Fibroblast of skin of right quadriceps (primary cell): ENCODE data around the gene SLC38A8.

ENCODE experiments used
- DNase-seq: peaks from one replicate; pipeline ENCODE4 v3.0.0-alpha.2; 2013

SLC38A8 gene

DNA sequence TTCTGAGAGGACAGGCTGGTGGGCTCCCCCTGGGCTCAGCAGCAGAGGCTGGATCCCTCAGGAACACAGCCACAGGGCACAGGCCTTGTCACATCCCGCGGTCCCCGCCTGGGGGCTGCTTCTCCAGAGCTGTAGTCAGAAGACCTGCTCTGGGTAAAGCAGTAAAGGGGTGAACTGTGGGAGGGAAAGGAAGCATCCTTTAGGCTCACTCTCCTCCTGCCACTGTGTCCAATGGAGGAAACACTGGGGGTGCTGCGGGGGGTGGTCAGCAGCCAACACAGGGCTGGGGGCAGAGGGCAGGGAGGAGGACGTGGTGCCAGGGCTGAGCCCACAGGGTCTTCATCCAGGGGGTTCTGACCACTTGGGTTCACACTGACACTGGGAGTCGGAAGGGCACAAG is 5.0 kb upstream of the SLC38A8 start:
- no peak for DNase-seq

DNA sequence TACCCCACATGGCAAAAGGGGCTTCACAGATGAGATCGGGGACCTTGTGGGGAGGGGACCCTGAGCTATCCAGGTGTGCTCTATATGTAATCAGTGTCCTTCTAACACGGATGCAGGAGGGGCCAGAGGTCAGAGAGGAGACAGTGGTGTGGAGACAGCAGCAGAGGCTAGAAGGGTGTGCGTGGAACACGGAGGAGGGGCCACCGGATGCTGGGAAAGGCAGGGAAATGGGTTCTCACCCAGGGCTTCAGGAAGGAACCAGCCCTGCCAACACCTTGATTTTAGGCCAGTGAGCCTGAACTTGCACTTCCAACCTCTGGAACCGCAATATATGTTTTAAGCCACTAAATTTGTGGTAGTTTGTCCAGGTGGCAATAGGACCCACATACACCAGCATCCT is 4.6 kb upstream of the SLC38A8 start:
- no peak for DNase-seq

GRCh38 chr16:84045818-84046470 is 3.3 kb upstream of the SLC38A8 start:
- DNase-seq, result no peak

GRCh38 chr16:84045001-84045817 is 2.6 kb upstream of the SLC38A8 start:
- DNase-seq, result no peak

GRCh38 chr16:84044118-84044488 is 1.5 kb upstream of the SLC38A8 start:
- DNase-seq, result peak; percentile 7

DNA sequence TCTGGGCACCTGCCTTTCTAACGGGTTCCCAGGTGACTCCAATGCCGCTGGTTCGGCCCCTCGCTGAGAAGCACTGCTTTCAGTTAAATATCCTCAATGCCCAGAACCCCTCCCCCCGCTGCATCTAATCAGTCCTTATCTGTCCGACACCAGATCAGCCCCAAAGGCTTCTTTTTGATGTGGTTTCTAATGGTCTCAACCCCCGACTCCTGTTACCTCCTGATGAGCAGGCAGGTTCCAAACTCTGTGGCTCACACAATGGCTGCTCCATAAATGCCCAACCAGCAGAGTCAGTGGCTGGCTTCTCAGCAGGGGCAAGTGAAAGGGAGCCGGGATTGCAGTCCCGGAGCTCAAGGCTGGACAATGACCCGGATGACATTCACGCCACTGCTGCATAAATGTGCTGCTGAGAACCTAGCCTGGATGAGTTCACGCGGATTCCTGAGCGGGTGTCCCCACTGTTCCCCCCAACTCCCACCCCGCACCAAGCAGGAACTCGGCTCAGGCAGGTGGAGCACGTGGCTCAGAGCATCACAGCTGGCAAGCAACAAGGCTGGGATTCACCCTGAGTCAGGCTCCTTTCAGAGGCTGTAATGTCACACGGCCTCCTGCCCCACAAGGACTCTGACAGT is 1.0 kb upstream of the SLC38A8 start:
- DNase-seq, result no peak

GRCh38 chr16:84042879-84043485 is 387 bp upstream of the SLC38A8 start:
- no peak for DNase-seq

GRCh38 chr16:84041881-84042280 is 714 bp downstream of the SLC38A8 start:
- no peak for DNase-seq

- peak; percentile 18 for DNase-seq
These were observed 1.5 kb downstream of the SLC38A8 start for GRCh38 chr16:84040823-84041820.

DNA sequence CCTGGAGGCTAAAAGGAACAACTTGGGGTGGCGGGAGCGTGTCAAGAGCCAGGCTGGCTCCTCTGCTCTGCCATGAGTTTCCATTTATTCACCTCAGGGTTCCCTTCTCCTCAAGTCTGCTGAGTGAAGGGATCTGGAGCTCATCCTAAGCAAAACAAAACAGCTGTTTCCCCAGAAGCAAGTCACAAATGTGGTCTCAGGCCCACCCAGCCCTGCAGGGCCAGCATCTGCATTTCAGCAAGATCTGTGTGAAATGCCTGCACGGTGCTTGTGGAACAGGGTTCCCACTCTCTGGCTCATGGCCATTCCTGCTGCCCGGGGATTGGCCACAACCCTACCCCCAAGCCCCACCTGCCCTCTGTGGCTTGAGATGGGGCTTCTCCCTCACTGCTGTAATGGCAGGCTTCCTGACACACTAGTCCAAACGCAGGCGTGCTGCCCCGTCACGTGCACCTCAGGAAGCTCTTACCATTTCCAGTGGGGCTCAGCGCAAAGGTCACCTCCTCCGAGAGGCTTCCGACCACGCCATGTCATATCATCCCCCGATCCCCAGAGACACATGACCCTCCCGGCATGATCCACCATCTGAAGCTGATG is 2.3 kb downstream of the SLC38A8 start:
- DNase-seq, result no peak

DNA sequence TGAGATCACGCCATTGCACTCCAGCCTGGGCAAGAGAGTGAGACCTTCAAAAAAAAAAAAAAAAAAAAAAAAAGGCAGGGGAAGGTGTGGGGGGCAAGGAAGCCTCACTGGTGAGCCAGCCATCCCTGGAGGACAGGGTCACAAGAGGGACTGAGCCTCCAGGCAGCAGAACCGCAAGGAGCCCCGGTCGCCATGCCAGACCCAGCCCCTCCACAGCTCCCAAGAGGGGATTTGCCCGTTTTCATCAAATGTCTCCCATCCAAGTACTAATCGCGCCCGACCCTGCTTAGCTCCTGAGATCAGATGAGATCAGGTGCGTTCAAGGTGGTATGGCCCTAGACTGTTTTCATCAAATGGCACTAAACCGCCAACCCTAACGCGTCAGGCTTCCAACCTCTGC is 2.9 kb downstream of the SLC38A8 start:
- DNase-seq, result no peak

GRCh38 chr16:84038469-84038868 is 4.1 kb downstream of the SLC38A8 start:
- no peak for DNase-seq

- no peak for DNase-seq
These were observed 5.6 kb downstream of the SLC38A8 start for GRCh38 chr16:84036982-84037425.

GRCh38 chr16:84036131-84036530 is 6.5 kb downstream of the SLC38A8 start:
- DNase-seq, result no peak

GRCh38 chr16:84034516-84034915 is 8.1 kb downstream of the SLC38A8 start:
- no peak for DNase-seq

- DNase-seq, result no peak
These were observed 9.1 kb downstream of the SLC38A8 start for GRCh38 chr16:84033251-84034195.

DNA sequence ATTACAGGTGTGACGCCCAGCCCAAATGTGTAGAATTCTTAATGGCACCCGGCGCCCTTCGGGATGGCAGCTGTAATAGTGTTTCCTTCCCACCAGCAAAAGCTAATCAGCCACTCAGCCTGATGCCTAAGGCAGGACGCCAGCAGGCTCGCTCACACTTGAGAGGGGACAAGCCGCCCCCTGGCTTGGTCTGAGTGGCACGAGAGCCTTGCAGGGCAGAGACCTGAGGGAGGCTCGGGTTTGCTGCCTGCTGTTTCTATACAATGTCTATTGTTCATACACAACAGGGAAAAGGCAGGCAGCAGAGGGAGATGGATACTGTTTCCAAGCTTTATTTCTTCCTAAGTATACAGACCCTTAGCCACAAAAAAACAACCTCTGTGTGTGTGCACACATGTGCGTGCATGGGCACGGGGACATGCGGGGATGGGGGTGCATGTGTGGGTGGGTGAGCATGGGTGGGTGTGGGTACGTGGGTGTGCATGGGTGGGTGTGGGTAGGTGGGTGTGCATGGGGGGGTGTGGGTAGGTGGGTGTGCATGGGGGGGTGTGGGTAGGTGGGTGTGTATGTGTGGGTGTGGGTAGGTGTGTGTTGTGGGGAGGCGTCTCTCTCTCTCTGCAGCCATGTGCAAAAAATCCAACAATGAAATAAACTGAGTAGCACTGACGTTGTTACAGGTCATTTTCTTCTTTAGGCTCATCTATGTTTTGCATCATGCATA is 10.0 kb downstream of the SLC38A8 start:
- DNase-seq, result no peak

GRCh38 chr16:84031556-84031955 is 11.0 kb downstream of the SLC38A8 start:
- no peak for DNase-seq

DNA sequence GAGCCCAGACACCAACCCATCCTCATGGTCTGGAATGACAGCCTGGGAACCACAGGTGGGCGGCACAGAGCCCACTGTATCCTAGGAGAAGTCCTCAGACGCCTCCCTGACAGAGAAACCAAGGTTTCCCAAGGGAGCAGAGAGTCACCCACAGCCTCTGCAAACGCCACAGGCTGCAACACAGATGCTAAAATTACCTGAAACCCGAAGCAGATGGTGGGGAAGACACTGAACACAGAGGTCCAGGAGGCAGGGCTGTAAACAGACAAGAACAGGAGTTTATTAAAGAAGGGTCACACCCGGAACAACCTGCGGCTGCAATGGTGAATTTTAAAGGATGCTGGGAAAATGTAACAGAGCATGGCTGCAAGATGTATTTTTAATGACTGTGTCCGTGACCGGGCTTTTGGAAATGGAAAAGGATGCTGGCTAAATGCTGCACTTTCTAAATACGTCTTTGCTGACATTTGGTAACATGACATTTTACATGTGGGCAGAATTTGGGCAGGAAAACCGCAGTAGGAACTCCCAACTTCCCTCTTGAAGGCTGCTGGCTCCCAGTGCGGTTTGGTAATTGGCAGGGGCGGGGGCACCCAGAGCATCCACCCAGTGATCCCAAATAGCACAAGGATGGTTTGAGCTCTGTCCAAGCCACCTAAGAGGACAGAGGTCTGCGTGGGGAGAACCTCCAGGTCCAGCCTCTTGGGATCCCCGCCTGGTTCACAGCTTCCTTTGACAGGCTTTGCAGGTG is 13.1 kb downstream of the SLC38A8 start:
- no peak for DNase-seq
